CD8-positive, alpha-beta memory T cell (primary cell): ENCODE data around the gene THOC1. TPM values are rescaled to one million over a fixed set of nuclear protein-coding genes. Genes with fewer than 3 reads are reported as not detected.
"Not testable (repeated sequence)": the region's sequence is repeated elsewhere in the genome, so short reads cannot be mapped to it uniquely, and the experiment has no call there.

Experiments used
- CTCF ChIA-PET: fragments of 350-600 bp; sonication (Branson Sonifier 250); formaldehyde crosslinking; loops from one replicate; lab custom pipeline; 2021; ENCODE audit warnings: antibody characterized with exemption; lab: Charles Lee
- POLR2A ChIA-PET: fragments of 350-600 bp; sonication (Branson Sonifier 250); formaldehyde crosslinking; loops from one replicate; lab custom pipeline; 2021; ENCODE audit warnings: antibody characterized with exemption; lab: Charles Lee
- DNase-seq, 5 donors: peaks; one replicate each; pipeline versions ENCODE4 v3.0.0 to v3.0.0-alpha.2; 2020 to 2022; ENCODE audit warnings: mixed read lengths in 1 of 5
- H3K27ac ChIP-seq: one replicate; pipeline ENCODE4 v1.7.0; 2013; ENCODE audit warnings: low read depth, mild to moderate bottlenecking, low read length, moderate library complexity
- H3K27me3 ChIP-seq: 2 replicates; pipeline ENCODE4 v1.7.0; 2013; ENCODE audit warnings: low read length, mild to moderate bottlenecking; ENCODE audit not compliant: insufficient read depth, poor library complexity, severe bottlenecking
- H3K36me3 ChIP-seq: 2 replicates; pipeline ENCODE4 v1.7.0; 2013; ENCODE audit warnings: mild to moderate bottlenecking, low read length, moderate library complexity; ENCODE audit not compliant: insufficient read depth
- H3K4me1 ChIP-seq: 2 replicates; pipeline ENCODE4 v1.7.0; 2013; ENCODE audit warnings: mild to moderate bottlenecking, low read length, moderate library complexity; ENCODE audit not compliant: insufficient read depth
- H3K4me3 ChIP-seq: 2 replicates; pipeline ENCODE4 v1.7.0; 2013; ENCODE audit warnings: mild to moderate bottlenecking, low read length
- H3K9me3 ChIP-seq: 2 replicates; pipeline ENCODE4 v1.7.0; 2013; ENCODE audit warnings: mild to moderate bottlenecking, low read length
- H3K27ac Mint-ChIP-seq, 8 donors: one replicate each; pipeline ENCODE4 v1.8.0; 2020 to 2021; ENCODE audit warnings: mixed read lengths in 8 of 8, mild to moderate bottlenecking in 6 of 8, inconsistent platforms in 3 of 8, moderate library complexity in 3 of 8
- H3K27me3 Mint-ChIP-seq, 2 donors: one replicate each; pipeline ENCODE4 v1.8.0; 2020 to 2021; ENCODE audit warnings: mixed read lengths in 2 of 2, mild to moderate bottlenecking in 1 of 2, moderate library complexity in 1 of 2
- H3K36me3 Mint-ChIP-seq, 3 donors: one replicate each; pipeline ENCODE4 v1.8.0; 2020 to 2021; ENCODE audit warnings: mixed read lengths in 3 of 3, inconsistent platforms in 1 of 3, mild to moderate bottlenecking in 1 of 3
- H3K4me1 Mint-ChIP-seq, 3 donors: one replicate each; pipeline ENCODE4 v1.8.0; 2020 to 2021; ENCODE audit warnings: mixed read lengths in 3 of 3, inconsistent platforms in 1 of 3, mild to moderate bottlenecking in 1 of 3
- H3K4me3 Mint-ChIP-seq, 7 donors: one replicate each; pipeline ENCODE4 v1.8.0; 2020 to 2021; ENCODE audit warnings: mixed read lengths in 7 of 7, mild to moderate bottlenecking in 6 of 7, moderate library complexity in 4 of 7, inconsistent platforms in 2 of 7
- H3K9me3 Mint-ChIP-seq, 5 donors: one replicate each; pipeline ENCODE4 v1.8.0; 2020 to 2022; ENCODE audit warnings: mixed read lengths in 5 of 5, mild to moderate bottlenecking in 3 of 5, moderate library complexity in 2 of 5, inconsistent platforms in 1 of 5
- polyA plus RNA-seq: library from polyadenylated mRNA; unstranded; fragments of 300-500 nt; fragmentation: Illumina TruSeq; gene quantifications from one replicate; pipeline ENCODE4 v1.2.3, GENCODE V29; 2021
- total RNA-seq, 2 experiments: library from RNA; stranded (reverse); gene quantifications; one replicate each; pipeline ENCODE4 v1.2.3, GENCODE V29; 2021

The THOC1 gene
- total and polyA plus RNA-seq, 3 experiments from 2014 or later, result 14.6 to 54.6 (median 51.8) TPM

GRCh38 chr18:292271-292670 lies 24.4 kb upstream of the THOC1 start:
- DNase-seq, result no peak
- POLR2A ChIA-PET, result no interaction called here

GRCh38 chr18:289970-290369 lies 22.1 kb upstream of the THOC1 start:
- DNase-seq, H3K27ac ChIP-seq, H3K36me3 Mint-ChIP-seq, H3K9me3 Mint-ChIP-seq, CTCF ChIA-PET, H3K4me1 ChIP-seq, H3K9me3 ChIP-seq, H3K27me3 ChIP-seq, H3K27ac Mint-ChIP-seq, POLR2A ChIA-PET, H3K4me3 Mint-ChIP-seq, H3K36me3 ChIP-seq, H3K4me3 ChIP-seq, H3K4me1 Mint-ChIP-seq: not testable (repeated sequence)
- peaks cover 5 to 26% of the 10 kb centered on the region in 2 donors for H3K27me3 Mint-ChIP-seq

More at GRCh38 chr18:292271-292670, 24.4 kb upstream of the THOC1 start:
- H3K4me1 Mint-ChIP-seq, result no peaks in the 10 kb centered on the region
- Histone ChIP-seq H3K36me3 (no peaks in the 10 kb centered on the region), H3K9me3 (no peaks in the 10 kb centered on the region), H3K27ac (no peak overlapping the region), H3K4me3 (no peak overlapping the region), H3K27me3 (no peaks in the 10 kb centered on the region), H3K4me1 (no peaks in the 10 kb centered on the region)
- peaks cover 10 to 24% of the 10 kb centered on the region in 2 donors for H3K27me3 Mint-ChIP-seq
- H3K27ac Mint-ChIP-seq, result no peak overlapping the region
- no peak overlapping the region for H3K4me3 Mint-ChIP-seq
- no peaks in the 10 kb centered on the region for H3K9me3 Mint-ChIP-seq
- H3K36me3 Mint-ChIP-seq, result no peaks in the 10 kb centered on the region
- CTCF ChIA-PET, result no interaction called here

GRCh38 chr18:289026-289425 lies 21.2 kb upstream of the THOC1 start:
- CTCF ChIA-PET, result no interaction called here
- no peaks in the 10 kb centered on the region for H3K9me3 ChIP-seq
- Mint-ChIP-seq H3K27me3 (peaks cover 4 to 26% of the 10 kb centered on the region in 2 donors), H3K27ac (no peak overlapping the region), H3K4me3 (no peak overlapping the region), H3K9me3 (no peaks in the 10 kb centered on the region), H3K4me1 (no peaks in the 10 kb centered on the region), H3K36me3 (no peaks in the 10 kb centered on the region)
- no peak for DNase-seq
- no peaks in the 10 kb centered on the region for H3K27me3 ChIP-seq
- H3K27ac ChIP-seq, result no peak overlapping the region
- no peaks in the 10 kb centered on the region for H3K4me1 ChIP-seq
- H3K36me3 ChIP-seq, result no peaks in the 10 kb centered on the region
- POLR2A ChIA-PET, result interaction anchor here (0.5 kb wide), 1 partner anchor 366 kb away, joined by 12 read pairs; no protein-coding TSS in a partner anchor
- H3K4me3 ChIP-seq, result no peak overlapping the region

GRCh38 chr18:286515-287310 lies 18.9 kb upstream of the THOC1 start:
- Mint-ChIP-seq H3K27ac (no peak overlapping the region), H3K27me3 (peaks cover 2 to 30% of the 10 kb centered on the region in 2 donors), H3K4me1 (no peaks in the 10 kb centered on the region), H3K9me3 (no peaks in the 10 kb centered on the region), H3K36me3 (no peaks in the 10 kb centered on the region), H3K4me3 (no peak overlapping the region)
- H3K4me1 ChIP-seq, result no peaks in the 10 kb centered on the region
- no peak overlapping the region for H3K4me3 ChIP-seq
- ChIA-PET POLR2A (no interaction called here), CTCF (no interaction called here)
- no peak for DNase-seq
- no peak overlapping the region for H3K27ac ChIP-seq
- no peaks in the 10 kb centered on the region for H3K36me3 ChIP-seq
- H3K9me3 ChIP-seq, result no peaks in the 10 kb centered on the region
- no peaks in the 10 kb centered on the region for H3K27me3 ChIP-seq

GRCh38 chr18:285817-286216 lies 18.0 kb upstream of the THOC1 start:
- Mint-ChIP-seq H3K27ac (no peak overlapping the region), H3K4me3 (no peak overlapping the region), H3K4me1 (no peaks in the 10 kb centered on the region), H3K9me3 (no peaks in the 10 kb centered on the region), H3K27me3 (peaks cover 7 to 37% of the 10 kb centered on the region in 2 donors), H3K36me3 (no peaks in the 10 kb centered on the region)
- ChIA-PET POLR2A (no interaction called here), CTCF (no interaction called here)
- Histone ChIP-seq H3K4me3 (no peak overlapping the region), H3K27ac (no peak overlapping the region), H3K9me3 (no peaks in the 10 kb centered on the region), H3K4me1 (no peaks in the 10 kb centered on the region), H3K36me3 (no peaks in the 10 kb centered on the region), H3K27me3 (no peaks in the 10 kb centered on the region)
- DNase-seq, result no peak

- no peaks in the 10 kb centered on the region for H3K4me1 Mint-ChIP-seq
- Histone ChIP-seq H3K27me3 (no peaks in the 10 kb centered on the region), H3K4me3 (no peak overlapping the region), H3K27ac (no peak overlapping the region), H3K9me3 (no peaks in the 10 kb centered on the region), H3K36me3 (no peaks in the 10 kb centered on the region), H3K4me1 (no peaks in the 10 kb centered on the region)
- POLR2A ChIA-PET, result no interaction called here
- no peak for DNase-seq
- H3K27ac Mint-ChIP-seq, result no peak overlapping the region
- H3K27me3 Mint-ChIP-seq, result peaks cover 15 to 18% of the 10 kb centered on the region in 2 donors
- peaks cover 0 to 15% (median 8%) of the 10 kb centered on the region in 5 donors for H3K9me3 Mint-ChIP-seq
- no peak overlapping the region for H3K4me3 Mint-ChIP-seq
- peaks cover 0 to 3% (median 0%) of the 10 kb centered on the region in 3 donors for H3K36me3 Mint-ChIP-seq
- CTCF ChIA-PET, result no interaction called here
These were observed 7.6 kb upstream of the THOC1 start for GRCh38 chr18:275486-275885.

GRCh38 chr18:274313-274712 lies 6.5 kb upstream of the THOC1 start:
- H3K4me3 Mint-ChIP-seq, result no peak overlapping the region
- no peaks in the 10 kb centered on the region for H3K27me3 ChIP-seq

GRCh38 chr18:273525-273924 lies 5.7 kb upstream of the THOC1 start:
- H3K27me3 Mint-ChIP-seq, result peaks cover 10 to 12% of the 10 kb centered on the region in 2 donors
- H3K9me3 Mint-ChIP-seq, result peaks cover 0 to 9% (median 5%) of the 10 kb centered on the region in 5 donors
- Histone ChIP-seq H3K27ac (no peak overlapping the region), H3K27me3 (no peaks in the 10 kb centered on the region), H3K4me3 (no peak overlapping the region), H3K9me3 (no peaks in the 10 kb centered on the region), H3K4me1 (peaks cover 12% of the 10 kb centered on the region), H3K36me3 (no peaks in the 10 kb centered on the region)
- peaks cover 0 to 1% (median 0%) of the 10 kb centered on the region in 3 donors for H3K36me3 Mint-ChIP-seq
- CTCF ChIA-PET, result no interaction called here
- H3K4me3 Mint-ChIP-seq, result no peak overlapping the region
- POLR2A ChIA-PET, result no interaction called here
- peaks cover 11 to 13% (median 12%) of the 10 kb centered on the region in 3 donors for H3K4me1 Mint-ChIP-seq
- no peak overlapping the region for H3K27ac Mint-ChIP-seq
- DNase-seq, result no peak

More at GRCh38 chr18:274313-274712, 6.5 kb upstream of the THOC1 start:
- peaks cover 13 to 15% of the 10 kb centered on the region in 2 donors for H3K27me3 Mint-ChIP-seq
- peaks cover 5% of the 10 kb centered on the region for H3K4me1 ChIP-seq
- ChIA-PET CTCF (no interaction called here), POLR2A (no interaction called here)
- DNase-seq, result no peak
- peaks cover 0 to 14% (median 8%) of the 10 kb centered on the region in 5 donors for H3K9me3 Mint-ChIP-seq
- H3K9me3 ChIP-seq, result no peaks in the 10 kb centered on the region
- H3K36me3 Mint-ChIP-seq, result no peaks in the 10 kb centered on the region
- H3K4me1 Mint-ChIP-seq, result peaks cover 6 to 7% (median 6%) of the 10 kb centered on the region in 3 donors
- H3K4me3 ChIP-seq, result no peak overlapping the region
- H3K27ac ChIP-seq, result no peak overlapping the region
- no peak overlapping the region for H3K27ac Mint-ChIP-seq
- no peaks in the 10 kb centered on the region for H3K36me3 ChIP-seq
